ENCODE results near the gene PDE4A.

DNA sequence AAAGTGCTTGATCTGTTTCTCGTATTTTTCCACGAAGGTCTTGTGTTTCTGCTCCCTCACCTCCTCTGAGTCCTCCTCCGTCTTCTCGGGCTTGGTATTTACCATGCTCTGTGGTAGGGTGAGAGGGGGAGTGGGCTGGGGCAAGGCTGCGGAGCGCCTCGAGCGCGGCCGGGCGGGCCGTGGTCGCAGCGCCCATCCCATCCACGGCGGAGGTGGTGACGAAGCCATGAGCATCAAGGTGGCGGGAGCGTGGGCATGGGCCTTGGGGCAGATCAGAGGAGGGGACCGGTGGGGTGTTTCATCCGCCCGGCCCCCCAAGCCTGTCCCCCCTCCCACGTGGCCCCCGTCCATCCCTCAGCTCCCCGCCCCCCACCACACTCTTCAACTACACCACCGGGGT is 24.9 kb upstream of the PDE4A start:
- TF ChIP-seq, protein P1, sequence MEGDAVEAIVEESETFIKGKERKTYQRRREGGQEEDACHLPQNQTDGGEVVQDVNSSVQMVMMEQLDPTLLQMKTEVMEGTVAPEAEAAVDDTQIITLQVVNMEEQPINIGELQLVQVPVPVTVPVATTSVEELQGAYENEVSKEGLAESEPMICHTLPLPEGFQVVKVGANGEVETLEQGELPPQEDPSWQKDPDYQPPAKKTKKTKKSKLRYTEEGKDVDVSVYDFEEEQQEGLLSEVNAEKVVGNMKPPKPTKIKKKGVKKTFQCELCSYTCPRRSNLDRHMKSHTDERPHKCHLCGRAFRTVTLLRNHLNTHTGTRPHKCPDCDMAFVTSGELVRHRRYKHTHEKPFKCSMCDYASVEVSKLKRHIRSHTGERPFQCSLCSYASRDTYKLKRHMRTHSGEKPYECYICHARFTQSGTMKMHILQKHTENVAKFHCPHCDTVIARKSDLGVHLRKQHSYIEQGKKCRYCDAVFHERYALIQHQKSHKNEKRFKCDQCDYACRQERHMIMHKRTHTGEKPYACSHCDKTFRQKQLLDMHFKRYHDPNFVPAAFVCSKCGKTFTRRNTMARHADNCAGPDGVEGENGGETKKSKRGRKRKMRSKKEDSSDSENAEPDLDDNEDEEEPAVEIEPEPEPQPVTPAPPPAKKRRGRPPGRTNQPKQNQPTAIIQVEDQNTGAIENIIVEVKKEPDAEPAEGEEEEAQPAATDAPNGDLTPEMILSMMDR (IDR thresholded peaks at IDR 0.05), result no peak
- no peak for TF ChIP-seq POLR2A (IDR thresholded peaks at IDR 0.05)

Measured in testis (tissue), 2 donors.